ENCODE results near the gene CD8A. TPM values are rescaled to one million over a fixed set of nuclear protein-coding genes. Genes with fewer than 3 reads are reported as not detected.

CD8A gene
- total RNA-seq, 1 donor from 2014 or later, result 17.7 TPM

GRCh38 chr2:86815611-86816010 is 24.9 kb upstream of the CD8A start:
- Histone ChIP-seq H3K4me1 (no peaks in the 10 kb centered on the region), H3K9me3 (no peaks in the 10 kb centered on the region), H3K4me3 (no peak overlapping the region), H3K27ac (no peak overlapping the region), H3K27me3 (no peaks in the 10 kb centered on the region), H3K36me3 (no peaks in the 10 kb centered on the region)
- no peak for DNase-seq (ENCODE audit: low spot score in 2 of 2)
- intact Hi-C loops (cut with DNase I), result no loop called here
- TF ChIP-seq CTCF (IDR thresholded peaks at IDR 0.05), result no peak

DNA sequence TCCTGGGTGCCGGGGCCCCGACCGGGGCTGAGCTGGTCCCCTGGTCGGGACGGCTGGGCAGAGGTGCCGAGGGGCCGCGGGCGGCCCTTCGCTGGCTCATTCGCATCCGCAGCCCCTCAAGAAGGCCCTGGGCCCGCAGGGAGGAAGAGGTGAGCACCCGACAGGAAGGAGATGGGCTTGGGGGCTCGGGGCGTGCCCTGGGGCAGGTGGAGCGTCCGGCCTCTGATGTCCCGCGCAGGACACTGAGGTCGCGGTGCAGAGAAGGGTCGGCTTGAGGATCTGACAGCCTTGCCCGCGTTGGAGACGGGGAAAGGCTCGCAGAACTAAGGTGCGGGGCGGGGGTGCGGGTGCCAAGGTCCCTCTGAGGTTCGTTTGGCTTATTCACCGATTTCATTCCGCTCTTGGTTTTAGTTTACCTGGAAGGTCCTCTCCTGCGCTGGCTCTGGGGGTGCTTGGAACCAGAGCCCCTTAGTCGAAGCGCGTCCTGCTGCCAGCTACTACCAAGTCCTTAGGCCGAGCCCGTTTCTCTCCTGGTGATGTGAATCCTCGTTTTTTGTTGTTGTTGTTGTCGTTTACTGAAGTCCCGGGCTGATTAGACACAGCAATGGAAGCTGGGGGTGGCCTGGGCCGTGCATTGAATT is 18.9 kb upstream of the CD8A start:
- intact Hi-C loops (cut with DNase I), result no loop called here
- Histone ChIP-seq H3K4me1 (peaks cover 6 to 11% of the 10 kb centered on the region in 2 donors), H3K36me3 (no peaks in the 10 kb centered on the region), H3K27ac (no peak overlapping the region), H3K27me3 (peaks cover 9% of the 10 kb centered on the region), H3K9me3 (no peaks in the 10 kb centered on the region), H3K4me3 (no peak overlapping the region)
- TF ChIP-seq CTCF (IDR thresholded peaks at IDR 0.05), result no peak
- no peak for DNase-seq (ENCODE audit: low spot score in 2 of 2)

DNA sequence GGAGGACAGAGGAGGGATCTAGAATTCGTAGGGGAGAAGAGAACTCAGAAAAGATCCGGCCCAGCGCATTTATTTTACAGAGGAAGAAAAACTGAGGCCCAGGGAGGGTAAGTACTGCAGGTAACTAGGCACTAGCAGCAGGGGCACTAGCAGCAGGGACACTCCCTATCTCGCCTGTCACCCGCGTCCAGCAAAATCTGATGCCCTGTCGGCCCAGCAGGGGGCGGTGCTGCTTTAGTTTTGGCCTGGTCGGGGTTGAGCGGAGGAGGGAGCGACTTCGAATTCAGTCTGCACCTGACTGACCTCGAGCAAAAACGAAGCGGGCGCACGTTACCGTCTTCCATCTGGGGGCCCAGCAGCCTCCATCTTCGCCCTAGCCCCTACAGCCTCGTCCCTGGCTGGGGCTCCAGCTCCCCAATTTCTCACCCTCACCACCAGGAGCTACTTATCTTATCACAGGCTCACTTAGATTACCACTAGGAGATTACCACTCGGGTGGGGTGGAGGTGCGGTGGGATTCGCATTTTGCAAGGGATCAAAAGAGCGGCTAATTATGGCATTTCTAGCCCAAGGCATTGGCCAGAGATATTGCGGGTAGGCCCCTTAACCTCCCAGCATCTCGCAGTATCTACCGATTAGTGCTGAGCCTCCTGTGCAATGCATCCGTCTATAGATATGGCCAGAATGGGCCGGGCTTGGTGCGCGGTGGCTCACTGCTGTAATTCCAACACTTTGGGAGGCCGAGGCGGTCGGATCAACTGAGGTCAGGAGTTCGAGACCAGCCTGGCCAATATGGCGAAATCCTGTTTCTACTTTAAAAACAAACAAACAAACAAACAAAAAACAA is 17.8 kb upstream of the CD8A start:
- intact Hi-C loops (cut with DNase I), result no loop called here
- H3K36me3 ChIP-seq, result no peaks in the 10 kb centered on the region
- H3K27ac ChIP-seq, result no peak overlapping the region
- peaks cover 6 to 11% of the 10 kb centered on the region in 2 donors for H3K4me1 ChIP-seq
- peak; percentile 81 to 86 (median 82) for TF ChIP-seq CTCF (IDR thresholded peaks at IDR 0.05)
- DNase-seq (ENCODE audit: low spot score in 2 of 2), result peak; percentile 31 to 92
- peak overlapping the region; percentile 39 to 61 for H3K4me3 ChIP-seq
- no peaks in the 10 kb centered on the region for H3K9me3 ChIP-seq
- H3K27me3 ChIP-seq, result peaks cover 9% of the 10 kb centered on the region

- Histone ChIP-seq H3K4me3 (peak overlapping the region; percentile 39 to 61), H3K27me3 (peaks cover 9% of the 10 kb centered on the region), H3K27ac (no peak overlapping the region), H3K9me3 (no peaks in the 10 kb centered on the region), H3K4me1 (peaks cover 6 to 11% of the 10 kb centered on the region in 2 donors), H3K36me3 (no peaks in the 10 kb centered on the region)
- TF ChIP-seq CTCF (IDR thresholded peaks at IDR 0.05), result no peak
- no peak for DNase-seq (ENCODE audit: low spot score in 2 of 2)
- intact Hi-C loops (cut with DNase I), result no loop called here
Measured at GRCh38 chr2:86807468-86808275, 17.0 kb upstream of the CD8A start.

- Histone ChIP-seq H3K4me1 (peaks cover 6 to 11% of the 10 kb centered on the region in 2 donors), H3K27ac (no peak overlapping the region), H3K36me3 (no peaks in the 10 kb centered on the region), H3K4me3 (peak overlapping the region; percentile 39 to 61), H3K9me3 (no peaks in the 10 kb centered on the region), H3K27me3 (peaks cover 9% of the 10 kb centered on the region)
- no peak for TF ChIP-seq CTCF (IDR thresholded peaks at IDR 0.05)
- no peak for DNase-seq (ENCODE audit: low spot score in 2 of 2)
- intact Hi-C loops (cut with DNase I), result no loop called here
Measured at GRCh38 chr2:86807133-86807467, 16.4 kb upstream of the CD8A start.

Data from ascending aorta (tissue), 2 donors.